WTC11 (cell line): ENCODE measurements around the gene OPTN. TPM values are rescaled to one million over a fixed set of nuclear protein-coding genes. Genes with fewer than 3 reads are reported as not detected.

Experiments
- ATAC-seq: fragments of 200-7000 bp; cut with Tn5 transposase; 2 replicates; pipeline ENCODE4 v1.10.0; 2021; ENCODE audit warnings: mild to moderate bottlenecking, moderate library complexity
- CTCF ChIA-PET: fragments of 300-600 bp; sonication (Branson Sonifier 250); formaldehyde crosslinking; loops from one replicate; lab custom pipeline; 2021; ENCODE audit warnings: antibody characterized with exemption; lab: Charles Lee
- POLR2A ChIA-PET: fragments of 350-600 bp; sonication (Branson Sonifier 250); formaldehyde crosslinking; loops from one replicate; lab custom pipeline; 2021; ENCODE audit warnings: antibody characterized with exemption; lab: Charles Lee
- DNase-seq: peaks from one replicate; pipeline ENCODE4 v3.0.0; 2021; ENCODE audit warnings: low spot score
- H3K27ac Mint-ChIP-seq: 2 replicates; pipeline ENCODE4 v1.8.0; 2021; ENCODE audit warnings: mixed read lengths
- H3K27me3 Mint-ChIP-seq: 2 replicates; pipeline ENCODE4 v1.8.0; 2021; ENCODE audit warnings: low read depth, mild to moderate bottlenecking, moderate library complexity, mixed read lengths
- H3K36me3 Mint-ChIP-seq: 2 replicates; pipeline ENCODE4 v1.8.0; 2021; ENCODE audit warnings: mixed read lengths
- H3K4me1 Mint-ChIP-seq: 2 replicates; pipeline ENCODE4 v1.8.0; 2022; ENCODE audit warnings: mixed read lengths
- H3K4me3 Mint-ChIP-seq: 2 replicates; pipeline ENCODE4 v1.8.0; 2021; ENCODE audit warnings: mild to moderate bottlenecking, moderate library complexity, mixed read lengths
- H3K9me3 Mint-ChIP-seq: 2 replicates; pipeline ENCODE4 v1.8.0; 2021; ENCODE audit warnings: mixed read lengths
- E2F5 ChIP-seq: sonication (generic); formaldehyde crosslinking; IDR thresholded peaks from 2 replicates; pipeline ENCODE4 v1.8.1; 2022; ENCODE audit warnings: mild to moderate bottlenecking, moderate library complexity, missing genetic modification reagents
- ESRRA ChIP-seq: sonication (generic); formaldehyde crosslinking; IDR thresholded peaks from 2 replicates; pipeline ENCODE4 v1.8.1; 2022; ENCODE audit warnings: mild to moderate bottlenecking, missing genetic modification reagents, borderline replicate concordance
- FOXK1 ChIP-seq: sonication (generic); formaldehyde crosslinking; IDR thresholded peaks from 2 replicates; pipeline ENCODE4 v1.8.0; 2022; ENCODE audit warnings: mild to moderate bottlenecking, moderate library complexity, missing genetic modification reagents
- FOXP1 ChIP-seq: sonication (generic); formaldehyde crosslinking; IDR thresholded peaks from 2 replicates; pipeline ENCODE4 v1.8.0; 2022; ENCODE audit warnings: missing genetic modification reagents, mild to moderate bottlenecking, moderate library complexity, borderline replicate concordance
- GRHL2 ChIP-seq: fragments of 250-450 bp; sonication (Bioruptor Pico); IDR thresholded peaks from 2 replicates; pipeline ENCODE4 v1.8.0; 2022; ENCODE audit warnings: mild to moderate bottlenecking, moderate library complexity; ENCODE audit not compliant: insufficient replicate concordance, severe bottlenecking
- HMGXB4 ChIP-seq: sonication (generic); formaldehyde crosslinking; IDR thresholded peaks from 2 replicates; pipeline ENCODE4 v1.8.1; 2023; ENCODE audit warnings: mild to moderate bottlenecking, moderate library complexity, missing genetic modification reagents
- JAZF1 ChIP-seq: fragments of 250-450 bp; sonication (Bioruptor Pico); IDR thresholded peaks from 2 replicates; pipeline ENCODE4 v1.9.0; 2021; ENCODE audit warnings: moderate library complexity, mild to moderate bottlenecking, inconsistent platforms
- KAT7 ChIP-seq: sonication (generic); formaldehyde crosslinking; IDR thresholded peaks from 2 replicates; pipeline ENCODE4 v1.8.1; 2023; ENCODE audit warnings: missing genetic modification reagents, mild to moderate bottlenecking, borderline replicate concordance
- MAX ChIP-seq: sonication (generic); formaldehyde crosslinking; IDR thresholded peaks from 2 replicates; pipeline ENCODE4 v1.8.0; 2022; ENCODE audit warnings: mild to moderate bottlenecking, missing genetic modification reagents
- NFYB ChIP-seq: sonication (generic); formaldehyde crosslinking; conservative IDR thresholded peaks from 2 replicates; pipeline ENCODE4 v1.8.0; 2022; ENCODE audit warnings: low read depth, missing genetic modification reagents
- NR2C2 ChIP-seq: sonication (generic); formaldehyde crosslinking; IDR thresholded peaks from 2 replicates; pipeline ENCODE4 v1.8.0; 2022; ENCODE audit warnings: mild to moderate bottlenecking, missing genetic modification reagents
- OVOL2 ChIP-seq: fragments of 250-450 bp; sonication (Bioruptor Pico); IDR thresholded peaks from 2 replicates; pipeline ENCODE4 v1.9.0; 2021; ENCODE audit warnings: mild to moderate bottlenecking, borderline replicate concordance
- RORB ChIP-seq: fragments of 250-450 bp; sonication (Bioruptor Pico); IDR thresholded peaks from 2 replicates; pipeline ENCODE4 v1.9.0; 2021; ENCODE audit warnings: mild to moderate bottlenecking
- TP53 ChIP-seq: sonication (generic); formaldehyde crosslinking; IDR thresholded peaks from 2 replicates; pipeline ENCODE4 v1.8.1; 2023; ENCODE audit warnings: mild to moderate bottlenecking, missing genetic modification reagents
- ZNF416 ChIP-seq: fragments of 250-450 bp; sonication (Bioruptor Pico); IDR thresholded peaks from 2 replicates; pipeline ENCODE4 v1.9.0; 2021; ENCODE audit warnings: mild to moderate bottlenecking, inconsistent platforms
- ZNF532 ChIP-seq: fragments of 250-450 bp; sonication (Bioruptor Pico); IDR thresholded peaks from 2 replicates; pipeline ENCODE4 v1.9.0; 2021; ENCODE audit warnings: mild to moderate bottlenecking, borderline replicate concordance
- ZNF671 ChIP-seq: fragments of 250-450 bp; sonication (Bioruptor Pico); IDR thresholded peaks from 2 replicates; pipeline ENCODE4 v1.8.0; 2021; ENCODE audit warnings: mild to moderate bottlenecking
- total RNA-seq: library from RNA; stranded (reverse); gene quantifications from 3 replicates; pipeline ENCODE4 v1.2.3, GENCODE V29; 2021
- TF ChIP-seq, protein P1 (sequence below): sonication (generic); formaldehyde crosslinking; IDR thresholded peaks from 2 replicates; pipeline ENCODE4 v1.8.0; 2023; ENCODE audit warnings: mild to moderate bottlenecking, missing genetic modification reagents
- TF ChIP-seq, protein P2 (sequence below): fragments of 200-600 bp; IDR thresholded peaks from 2 replicates; pipeline ENCODE4 v1.8.0; 2022; ENCODE audit warnings: antibody characterized with exemption

The OPTN gene
- total RNA-seq, 1 experiment from 2014 or later = 44.3 TPM

DNA sequence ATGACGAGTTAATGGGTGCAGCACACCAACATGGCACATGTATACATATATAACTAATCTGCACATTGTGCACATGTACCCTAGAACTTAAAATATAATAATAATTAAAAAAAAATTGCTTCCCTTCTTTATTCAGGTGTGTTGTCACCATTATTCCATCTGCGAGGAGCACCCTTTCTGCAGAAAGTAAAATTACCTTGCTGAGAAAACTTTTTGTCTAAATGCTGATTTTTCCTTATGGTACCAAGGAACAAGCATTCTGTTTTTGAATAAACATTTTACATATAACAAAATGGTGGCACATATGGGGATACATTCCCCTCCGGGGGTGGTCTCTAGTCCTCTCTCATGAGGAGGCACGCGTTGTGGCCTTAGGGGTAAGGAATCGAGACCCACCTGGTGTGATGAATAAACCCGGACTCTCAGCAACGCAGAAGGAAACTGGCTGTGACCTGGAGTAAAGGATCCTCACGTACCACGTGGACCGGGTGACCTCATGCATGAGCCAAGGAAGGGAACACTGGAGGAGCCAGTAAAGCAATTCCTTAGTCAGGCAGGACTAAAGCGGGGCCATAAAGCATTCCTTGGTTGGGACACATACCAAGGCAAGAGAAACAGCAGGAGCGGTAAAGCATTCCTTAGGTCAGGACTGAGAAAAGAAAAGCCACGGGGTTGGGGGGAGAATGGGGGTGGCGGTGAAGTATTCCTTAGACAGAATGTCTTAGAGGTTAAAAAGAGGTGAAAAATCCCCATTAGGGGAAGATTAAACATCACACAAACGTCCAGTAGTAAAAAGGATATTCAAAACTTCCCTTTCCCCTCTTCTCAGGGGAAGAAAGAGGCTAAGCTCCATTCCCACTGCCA, 20.8 kb upstream of the OPTN start:
- ChIA-PET POLR2A (no interaction called here), CTCF (no interaction called here)
- peaks cover 47% of the 10 kb centered on the region for H3K9me3 Mint-ChIP-seq
- DNase-seq = no peak
- TF ChIP-seq FOXP1 (CRISPR knock-in tag) (no peak), ESRRA (CRISPR knock-in tag) (no peak), RORB (CRISPR knock-in tag) (no peak), HMGXB4 (CRISPR knock-in tag) (no peak), MAX (CRISPR knock-in tag) (no peak), KAT7 (CRISPR knock-in tag) (no peak), NR2C2 (no peak), ZNF671 (CRISPR knock-in tag) (no peak), TP53 (CRISPR knock-in tag) (no peak), ZNF532 (CRISPR knock-in tag) (no peak), JAZF1 (CRISPR knock-in tag) (no peak), E2F5 (CRISPR knock-in tag) (no peak), ZNF416 (CRISPR knock-in tag) (no peak), GRHL2 (CRISPR knock-in tag) (no peak), NFYB (CRISPR knock-in tag) (no peak), OVOL2 (CRISPR knock-in tag) (no peak), FOXK1 (CRISPR knock-in tag) (no peak)
- TF ChIP-seq, protein P1, sequence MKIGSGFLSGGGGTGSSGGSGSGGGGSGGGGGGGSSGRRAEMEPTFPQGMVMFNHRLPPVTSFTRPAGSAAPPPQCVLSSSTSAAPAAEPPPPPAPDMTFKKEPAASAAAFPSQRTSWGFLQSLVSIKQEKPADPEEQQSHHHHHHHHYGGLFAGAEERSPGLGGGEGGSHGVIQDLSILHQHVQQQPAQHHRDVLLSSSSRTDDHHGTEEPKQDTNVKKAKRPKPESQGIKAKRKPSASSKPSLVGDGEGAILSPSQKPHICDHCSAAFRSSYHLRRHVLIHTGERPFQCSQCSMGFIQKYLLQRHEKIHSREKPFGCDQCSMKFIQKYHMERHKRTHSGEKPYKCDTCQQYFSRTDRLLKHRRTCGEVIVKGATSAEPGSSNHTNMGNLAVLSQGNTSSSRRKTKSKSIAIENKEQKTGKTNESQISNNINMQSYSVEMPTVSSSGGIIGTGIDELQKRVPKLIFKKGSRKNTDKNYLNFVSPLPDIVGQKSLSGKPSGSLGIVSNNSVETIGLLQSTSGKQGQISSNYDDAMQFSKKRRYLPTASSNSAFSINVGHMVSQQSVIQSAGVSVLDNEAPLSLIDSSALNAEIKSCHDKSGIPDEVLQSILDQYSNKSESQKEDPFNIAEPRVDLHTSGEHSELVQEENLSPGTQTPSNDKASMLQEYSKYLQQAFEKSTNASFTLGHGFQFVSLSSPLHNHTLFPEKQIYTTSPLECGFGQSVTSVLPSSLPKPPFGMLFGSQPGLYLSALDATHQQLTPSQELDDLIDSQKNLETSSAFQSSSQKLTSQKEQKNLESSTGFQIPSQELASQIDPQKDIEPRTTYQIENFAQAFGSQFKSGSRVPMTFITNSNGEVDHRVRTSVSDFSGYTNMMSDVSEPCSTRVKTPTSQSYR (CRISPR knock-in tag) = no peak
- TF ChIP-seq, protein P2, sequence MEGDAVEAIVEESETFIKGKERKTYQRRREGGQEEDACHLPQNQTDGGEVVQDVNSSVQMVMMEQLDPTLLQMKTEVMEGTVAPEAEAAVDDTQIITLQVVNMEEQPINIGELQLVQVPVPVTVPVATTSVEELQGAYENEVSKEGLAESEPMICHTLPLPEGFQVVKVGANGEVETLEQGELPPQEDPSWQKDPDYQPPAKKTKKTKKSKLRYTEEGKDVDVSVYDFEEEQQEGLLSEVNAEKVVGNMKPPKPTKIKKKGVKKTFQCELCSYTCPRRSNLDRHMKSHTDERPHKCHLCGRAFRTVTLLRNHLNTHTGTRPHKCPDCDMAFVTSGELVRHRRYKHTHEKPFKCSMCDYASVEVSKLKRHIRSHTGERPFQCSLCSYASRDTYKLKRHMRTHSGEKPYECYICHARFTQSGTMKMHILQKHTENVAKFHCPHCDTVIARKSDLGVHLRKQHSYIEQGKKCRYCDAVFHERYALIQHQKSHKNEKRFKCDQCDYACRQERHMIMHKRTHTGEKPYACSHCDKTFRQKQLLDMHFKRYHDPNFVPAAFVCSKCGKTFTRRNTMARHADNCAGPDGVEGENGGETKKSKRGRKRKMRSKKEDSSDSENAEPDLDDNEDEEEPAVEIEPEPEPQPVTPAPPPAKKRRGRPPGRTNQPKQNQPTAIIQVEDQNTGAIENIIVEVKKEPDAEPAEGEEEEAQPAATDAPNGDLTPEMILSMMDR = no peak
- no peak overlapping the region for H3K27ac Mint-ChIP-seq
- no peaks in the 10 kb centered on the region for H3K27me3 Mint-ChIP-seq
- H3K4me3 Mint-ChIP-seq = no peak overlapping the region
- H3K4me1 Mint-ChIP-seq = peaks cover 13% of the 10 kb centered on the region
- H3K36me3 Mint-ChIP-seq = peaks cover 46% of the 10 kb centered on the region
- ATAC-seq = peak; percentile 64
